ENCODE results near the gene SUSD6.
A peak's percentile ranks its signal among the peaks of the same experiment; 100 is the strongest.

SUSD6 gene

GRCh38 chr14:69652942-69653684 is 41.7 kb downstream of the SUSD6 start:
- DNase-seq, result no peak

- DNase-seq, result peak; percentile 4
These were observed 42.7 kb downstream of the SUSD6 start for GRCh38 chr14:69654116-69654515.

GRCh38 chr14:69657950-69658355 is 46.6 kb downstream of the SUSD6 start:
- peak; percentile 59 for DNase-seq

- no peak for DNase-seq
These were observed 47.4 kb downstream of the SUSD6 start for GRCh38 chr14:69658664-69659261.

GRCh38 chr14:69660344-69661193 is 49.2 kb downstream of the SUSD6 start:
- no peak for DNase-seq

- DNase-seq, result no peak
These were observed 49.8 kb downstream of the SUSD6 start for GRCh38 chr14:69661194-69661537.

- DNase-seq, result no peak
These were observed 51.4 kb downstream of the SUSD6 start for GRCh38 chr14:69662636-69663299.

- no peak for DNase-seq
These were observed 51.9 kb downstream of the SUSD6 start for GRCh38 chr14:69663300-69663643.

GRCh38 chr14:69664265-69664664 is 52.9 kb downstream of the SUSD6 start:
- no peak for DNase-seq

- DNase-seq, result no peak
These were observed 53.6 kb downstream of the SUSD6 start for GRCh38 chr14:69664865-69665526.

GRCh38 chr14:69665631-69666030 is 54.2 kb downstream of the SUSD6 start:
- no peak for DNase-seq

GRCh38 chr14:69666112-69666511 is 54.7 kb downstream of the SUSD6 start:
- no peak for DNase-seq

GRCh38 chr14:69666690-69667211 is 55.4 kb downstream of the SUSD6 start:
- no peak for DNase-seq

- DNase-seq, result no peak
These were observed 56.5 kb downstream of the SUSD6 start for GRCh38 chr14:69667938-69668335.

GRCh38 chr14:69669375-69669774 is 58.0 kb downstream of the SUSD6 start:
- no peak for DNase-seq

- DNase-seq, result no peak
These were observed 58.7 kb downstream of the SUSD6 start for GRCh38 chr14:69670093-69670492.

GRCh38 chr14:69671365-69672030 is 60.1 kb downstream of the SUSD6 start:
- DNase-seq, result no peak

GRCh38 chr14:69672356-69672755 is 61.0 kb downstream of the SUSD6 start:
- DNase-seq, result no peak

- DNase-seq, result no peak
These were observed 61.7 kb downstream of the SUSD6 start for GRCh38 chr14:69673104-69673503.

- no peak for DNase-seq
These were observed 62.3 kb downstream of the SUSD6 start for GRCh38 chr14:69673578-69674305.

GRCh38 chr14:69674546-69675244 is 63.3 kb downstream of the SUSD6 start:
- DNase-seq, result no peak
